GM18505 (cell line): ENCODE measurements around the gene ASCC2.

Source experiments
- ATAC-seq: cut with Tn5 transposase; IDR thresholded peaks from one replicate; pipeline ENCODE4 v1.9.1; 2021; ENCODE audit not compliant: unreplicated experiment
- POLR2A ChIP-seq: IDR thresholded peaks from 4 replicates; pipeline ENCODE4 v1.6.1; 2011; ENCODE audit warnings: borderline replicate concordance; ENCODE audit not compliant: insufficient read depth, insufficient read length; ENCODE audit errors: extremely low read depth

Gene ASCC2

GRCh38 chr22:29753808-29754657 is 84.0 kb downstream of the ASCC2 start:
- no peak for TF ChIP-seq POLR2A
- no peak for ATAC-seq

GRCh38 chr22:29751669-29752068 is 86.4 kb downstream of the ASCC2 start:
- TF ChIP-seq POLR2A: no peak
- no peak for ATAC-seq

- TF ChIP-seq POLR2A: no peak
- ATAC-seq: no peak
These were observed 87.2 kb downstream of the ASCC2 start for GRCh38 chr22:29750559-29751538.

GRCh38 chr22:29750029-29750428 is 88.0 kb downstream of the ASCC2 start:
- no peak for ATAC-seq
- no peak for TF ChIP-seq POLR2A

GRCh38 chr22:29748248-29748893 is 89.7 kb downstream of the ASCC2 start:
- ATAC-seq: no peak
- TF ChIP-seq POLR2A: no peak

- ATAC-seq: no peak
- no peak for TF ChIP-seq POLR2A
These were observed 90.2 kb downstream of the ASCC2 start for GRCh38 chr22:29747832-29748231.

- no peak for TF ChIP-seq POLR2A
- no peak for ATAC-seq
These were observed 93.2 kb downstream of the ASCC2 start for GRCh38 chr22:29744902-29745301.

- no peak for TF ChIP-seq POLR2A
- no peak for ATAC-seq
These were observed 95.7 kb downstream of the ASCC2 start for GRCh38 chr22:29742326-29742725.

GRCh38 chr22:29741926-29742325 is 96.1 kb downstream of the ASCC2 start:
- TF ChIP-seq POLR2A: no peak
- no peak for ATAC-seq

- no peak for ATAC-seq
- TF ChIP-seq POLR2A: no peak
These were observed 97.9 kb downstream of the ASCC2 start for GRCh38 chr22:29740216-29740615.

GRCh38 chr22:29739346-29739875 is 98.7 kb downstream of the ASCC2 start:
- no peak for TF ChIP-seq POLR2A
- ATAC-seq: no peak
